Fibroblast of skin of abdomen (primary cell): Measurements from ENCODE around the gene C1orf167.
A peak's percentile ranks its signal among the peaks of the same experiment; 100 is the strongest.

Experiments used
- DNase-seq: peaks from one replicate; pipeline ENCODE4 v3.0.0-alpha.2; 2013

C1orf167 gene

DNA sequence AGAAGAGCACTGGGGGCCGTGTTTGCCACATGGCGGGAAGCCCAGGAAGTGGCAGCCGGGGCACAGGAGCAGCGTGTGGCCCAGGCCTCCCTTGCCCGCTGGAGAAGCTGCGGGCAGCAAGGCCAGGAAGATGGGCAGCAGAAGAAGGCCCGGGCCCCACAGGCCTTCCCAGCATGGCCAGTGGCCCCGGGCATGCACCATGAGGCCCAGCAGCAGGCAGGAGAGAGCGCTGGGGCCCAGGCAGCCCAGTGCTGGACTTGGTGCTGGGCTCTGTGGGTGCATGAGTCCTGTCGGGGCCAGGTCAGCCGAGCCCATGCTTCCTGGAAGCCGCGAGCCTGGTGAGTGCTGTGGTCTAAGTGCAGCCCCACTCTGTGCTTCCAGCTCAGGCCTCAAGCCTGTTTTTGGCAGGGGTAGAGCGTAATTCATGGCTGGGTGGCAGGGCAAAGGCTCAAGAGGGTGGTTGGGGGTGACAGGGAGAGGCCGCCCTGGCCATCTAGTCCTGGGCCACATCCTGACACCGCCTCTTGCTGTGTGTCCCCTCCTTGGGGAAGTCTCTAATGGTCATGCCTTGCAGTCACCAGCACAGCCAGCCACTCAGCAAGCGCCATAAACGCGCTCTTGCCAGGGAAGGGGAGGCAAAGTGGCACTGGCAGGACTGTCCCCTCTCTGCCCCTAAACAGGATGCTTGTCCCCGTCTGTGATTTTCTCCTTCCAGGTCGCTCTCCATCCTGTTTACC is 22.4 kb downstream of the C1orf167 start:
- no peak for DNase-seq

DNA sequence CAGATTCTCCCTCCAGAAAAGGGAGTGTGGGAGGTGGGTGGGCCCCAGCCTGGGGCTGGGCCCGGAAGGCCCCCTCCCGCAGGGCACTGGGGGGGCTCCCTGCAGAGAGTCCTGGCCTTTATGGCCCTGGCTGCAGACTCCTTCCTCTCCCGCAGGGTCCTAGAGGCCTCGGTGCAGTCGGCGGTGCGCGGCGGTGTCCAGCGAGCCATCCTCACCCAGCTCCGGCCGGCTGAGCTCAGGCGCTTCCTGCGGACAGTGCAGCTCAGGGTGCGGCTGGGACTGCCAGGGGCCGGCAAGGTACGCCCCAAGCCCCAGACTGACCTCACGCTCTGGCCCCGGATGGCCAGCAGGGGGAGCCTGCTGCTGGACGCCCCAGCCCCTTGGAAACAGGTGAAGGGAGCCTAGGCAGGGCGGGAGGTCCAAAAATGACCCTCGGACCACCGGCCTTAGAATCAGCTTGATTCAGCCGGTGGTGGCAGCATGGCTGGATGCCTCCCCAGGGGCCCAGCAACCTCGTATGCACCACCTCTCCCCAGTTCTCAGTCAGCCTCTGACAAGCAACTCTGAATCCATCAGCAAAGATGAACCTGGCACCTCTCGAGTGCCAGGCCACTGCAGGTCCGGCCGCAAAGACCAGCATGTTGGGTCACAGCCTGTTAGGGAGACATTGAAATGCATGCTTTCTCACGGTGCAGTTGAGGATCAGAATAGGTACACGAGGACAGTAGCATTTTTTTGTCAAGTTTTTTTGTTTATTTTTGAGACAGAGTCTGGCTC is 23.2 kb downstream of the C1orf167 start:
- DNase-seq, result no peak

DNA sequence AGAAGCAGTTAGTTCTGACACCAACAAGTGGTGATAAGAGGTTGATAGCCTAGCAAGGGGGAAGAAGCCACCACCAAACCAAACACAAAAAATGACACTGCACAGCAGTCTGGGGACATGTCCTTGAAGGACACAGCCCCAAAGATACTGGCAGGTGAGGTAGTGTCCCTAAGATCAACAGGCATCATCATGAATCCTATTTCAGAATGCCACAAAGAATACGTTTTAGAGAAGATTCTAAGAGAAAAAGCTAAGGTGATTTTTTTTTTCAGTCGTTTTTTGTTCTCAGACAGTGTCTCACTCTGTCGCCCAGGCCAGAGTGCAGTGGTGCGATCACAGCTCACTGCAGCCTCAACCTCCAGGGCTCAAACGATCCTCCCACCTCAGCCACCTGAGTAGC is 24.2 kb downstream of the C1orf167 start:
- DNase-seq, result no peak

DNA sequence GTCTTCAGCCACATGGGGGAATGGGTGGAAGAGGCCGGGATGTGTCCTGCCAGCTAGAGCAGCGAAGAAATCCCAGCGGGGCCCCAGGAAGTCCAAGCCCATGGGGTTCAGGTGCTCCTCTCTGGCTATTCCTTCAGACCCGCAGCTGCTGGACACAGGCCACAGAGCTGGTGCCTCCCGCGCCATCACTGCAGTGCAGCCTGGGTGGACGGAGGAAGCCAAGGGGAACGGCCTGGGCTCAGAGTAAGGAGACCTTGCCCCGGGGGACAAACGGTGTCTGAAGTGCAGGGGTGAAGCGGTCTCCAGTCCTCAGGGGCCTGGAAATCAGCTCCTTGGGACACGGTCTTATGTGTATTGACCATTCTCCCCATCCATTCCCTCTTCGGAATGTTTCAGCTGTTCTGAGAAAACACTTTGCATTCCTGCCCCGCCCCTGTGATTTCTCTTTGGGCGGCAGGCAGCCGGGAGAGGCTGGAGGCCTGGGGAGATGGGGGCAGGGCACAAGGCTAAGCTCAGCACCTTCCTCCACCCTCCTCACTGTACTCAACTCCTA is 25.3 kb downstream of the C1orf167 start:
- DNase-seq, result peak; percentile 47

DNA sequence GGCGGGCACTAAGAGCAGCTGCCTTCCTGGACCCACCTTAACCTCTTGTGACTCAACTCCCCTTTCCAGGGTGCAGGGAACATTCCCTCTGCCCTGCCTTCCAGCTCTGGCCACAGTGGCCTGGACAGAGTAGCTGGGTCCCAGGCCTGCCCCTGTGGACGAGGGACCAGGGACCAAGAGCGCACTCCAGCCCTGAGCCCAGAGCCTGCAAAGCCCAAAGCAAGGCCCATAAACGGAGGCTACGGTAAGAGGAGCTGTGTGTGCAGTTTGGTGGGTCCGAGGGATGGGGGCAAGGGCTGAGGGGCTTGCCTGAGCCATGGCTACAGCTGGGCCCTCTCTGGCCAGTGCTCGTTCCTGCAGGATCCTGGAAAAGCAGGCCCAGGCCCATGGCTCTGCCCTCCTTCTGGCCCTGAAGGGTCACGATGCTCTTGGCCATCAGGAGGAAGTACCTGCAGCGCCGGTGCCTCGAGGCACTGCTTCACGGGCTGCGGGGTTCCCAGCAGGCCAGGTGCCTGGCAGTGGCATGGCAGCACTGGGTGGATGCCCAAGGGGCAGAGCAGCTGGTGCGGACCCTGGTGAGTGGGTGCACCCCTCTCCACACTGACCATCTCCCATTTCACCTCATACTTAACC is 25.9 kb downstream of the C1orf167 start:
- no peak for DNase-seq

DNA sequence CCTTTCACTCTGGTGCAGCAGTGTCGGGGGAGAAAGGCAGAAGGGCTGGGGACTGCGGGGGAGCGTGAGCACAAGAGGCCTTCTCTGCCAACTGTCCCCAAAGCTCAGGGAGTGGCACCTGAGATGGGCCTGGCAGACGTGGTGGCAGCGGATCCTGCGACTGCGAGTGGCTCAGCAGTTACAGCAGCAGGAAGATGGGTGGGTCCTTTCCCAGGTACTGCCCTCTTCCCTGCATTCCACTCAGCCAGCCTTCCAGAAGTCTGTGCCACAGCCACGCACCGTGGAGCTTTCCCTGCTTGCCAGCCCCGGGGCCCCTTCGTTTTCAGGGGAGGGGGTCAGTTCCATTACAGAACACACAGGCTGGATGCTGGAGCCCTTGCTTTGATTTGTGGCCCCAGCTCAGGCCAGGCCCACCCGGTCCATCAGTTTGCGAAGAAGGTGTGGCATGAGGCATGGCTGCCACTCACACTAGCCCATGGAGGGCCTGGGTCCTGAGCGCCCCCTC is 26.6 kb downstream of the C1orf167 start:
- DNase-seq, result no peak

DNA sequence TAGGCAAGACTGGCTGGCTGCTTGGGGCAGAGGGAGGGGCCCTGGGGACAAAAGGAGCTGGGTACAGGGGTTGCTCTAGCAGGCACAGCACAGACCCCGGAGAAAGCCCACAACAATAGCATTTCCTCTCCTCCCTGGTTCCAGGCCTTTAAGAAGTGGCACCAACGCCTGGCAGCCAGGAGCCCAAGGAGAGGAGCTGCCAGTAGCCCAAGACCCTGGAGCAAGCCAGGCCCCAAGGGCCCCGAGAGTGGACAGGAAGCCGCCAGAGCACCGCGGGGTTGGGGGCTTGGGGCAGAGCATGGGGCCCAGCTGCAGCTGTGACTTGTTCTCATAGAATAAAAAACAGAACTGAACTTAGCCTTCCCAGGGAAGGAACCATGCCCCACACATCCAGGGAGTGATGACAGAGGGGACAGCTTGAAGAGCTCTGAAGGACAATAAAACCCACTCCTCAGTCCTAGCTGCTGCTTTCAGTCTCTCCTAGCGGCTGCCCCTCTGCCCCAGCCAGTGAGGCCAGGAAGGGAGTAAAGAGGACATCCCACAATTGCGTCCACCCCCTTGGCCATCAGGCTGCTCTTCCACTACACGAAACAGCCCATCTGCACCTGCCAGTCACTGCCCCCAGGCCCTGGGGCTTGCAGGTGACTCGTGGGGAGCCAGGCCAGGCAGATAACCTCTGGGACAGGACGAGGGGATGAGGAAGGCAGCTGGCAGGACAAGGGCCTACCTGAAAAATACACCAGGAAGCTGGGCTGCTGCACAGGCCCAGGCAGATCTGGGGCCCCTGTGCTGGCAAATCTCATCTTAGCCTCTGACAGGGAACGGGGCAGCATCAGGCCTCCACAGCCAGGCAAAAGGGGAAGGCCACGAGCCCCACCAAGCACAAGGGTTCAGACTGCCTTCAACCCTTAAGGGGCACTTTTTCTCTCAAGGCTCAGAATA is 27.4 kb downstream of the C1orf167 start:
- DNase-seq, result no peak

DNA sequence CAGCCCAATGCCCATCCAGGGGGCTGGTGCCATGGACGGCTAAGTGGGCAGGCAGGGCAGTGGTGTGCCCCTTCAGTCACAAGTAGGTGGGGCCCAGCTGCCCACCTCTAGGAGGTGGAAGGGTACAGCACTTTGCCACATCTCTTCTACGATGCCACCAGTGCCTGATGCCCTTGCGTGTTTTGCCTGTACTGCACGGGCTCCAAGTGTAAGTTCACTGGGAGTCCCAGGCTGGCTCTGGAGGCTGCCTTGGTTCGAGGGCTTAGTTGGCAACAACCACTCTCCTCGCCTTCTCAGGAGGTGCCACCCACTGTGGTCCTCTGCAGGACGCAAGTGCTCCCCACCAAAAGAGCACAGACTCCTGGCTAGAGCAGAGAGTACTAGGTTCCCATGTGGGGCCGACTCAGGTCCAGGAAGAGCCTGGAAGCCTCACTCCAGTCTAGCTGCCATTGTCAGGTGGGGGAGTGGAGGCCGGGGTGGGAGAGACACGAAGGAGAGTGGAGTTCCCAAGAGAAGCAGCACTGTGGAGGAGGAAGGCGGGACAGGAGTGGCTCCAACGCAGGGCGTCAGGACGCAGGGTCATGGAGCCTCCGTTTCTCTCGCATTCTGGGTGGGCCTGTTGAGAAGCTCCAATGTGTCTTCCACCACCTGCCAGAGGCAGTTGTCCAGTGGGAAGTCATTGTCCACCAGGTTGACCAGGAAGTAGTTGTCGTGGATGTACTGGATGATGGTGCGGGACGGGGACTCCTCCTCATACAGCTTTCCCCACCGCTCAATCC is 28.3 kb downstream of the C1orf167 start:
- DNase-seq, result no peak

DNA sequence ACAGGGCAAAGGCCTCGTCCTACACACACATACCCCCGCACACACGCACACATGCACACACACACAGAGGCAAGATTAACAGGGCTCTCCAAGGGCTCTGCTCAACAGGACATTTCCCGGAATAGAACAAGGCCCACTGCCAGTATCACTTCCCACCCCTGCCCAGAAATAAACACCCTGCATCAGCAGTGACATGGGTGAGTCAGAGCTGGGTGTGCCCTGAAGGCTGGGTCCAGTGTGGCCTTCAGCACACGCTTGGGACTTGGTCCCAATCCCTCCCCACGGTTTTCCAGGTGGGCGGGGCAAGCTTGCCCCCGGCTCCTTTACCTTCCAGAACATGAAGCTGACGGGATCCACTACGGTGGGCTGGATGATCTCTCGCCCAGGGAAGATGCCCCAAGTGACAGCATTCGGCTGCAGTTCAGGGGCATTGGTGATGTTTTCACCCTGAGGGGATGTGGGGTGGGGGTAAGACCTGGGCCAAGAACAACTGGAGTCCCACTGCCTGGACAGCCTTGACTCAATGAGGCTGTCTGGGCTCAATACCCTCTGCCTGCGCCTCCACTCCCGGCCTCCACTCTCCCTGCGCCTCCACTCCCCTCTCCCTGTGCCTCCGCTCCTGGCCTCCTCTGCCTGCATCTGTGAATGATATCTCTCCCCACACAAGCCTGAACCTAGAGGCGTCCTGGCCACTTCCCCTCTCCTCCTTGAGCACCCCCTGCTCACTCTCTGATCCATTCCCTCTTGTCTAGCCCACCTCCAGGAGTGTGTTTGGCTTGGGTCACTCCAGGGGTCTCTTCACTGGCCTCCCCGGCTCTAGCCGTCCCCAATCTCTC is 29.1 kb downstream of the C1orf167 start:
- peak; percentile 40 for DNase-seq

DNA sequence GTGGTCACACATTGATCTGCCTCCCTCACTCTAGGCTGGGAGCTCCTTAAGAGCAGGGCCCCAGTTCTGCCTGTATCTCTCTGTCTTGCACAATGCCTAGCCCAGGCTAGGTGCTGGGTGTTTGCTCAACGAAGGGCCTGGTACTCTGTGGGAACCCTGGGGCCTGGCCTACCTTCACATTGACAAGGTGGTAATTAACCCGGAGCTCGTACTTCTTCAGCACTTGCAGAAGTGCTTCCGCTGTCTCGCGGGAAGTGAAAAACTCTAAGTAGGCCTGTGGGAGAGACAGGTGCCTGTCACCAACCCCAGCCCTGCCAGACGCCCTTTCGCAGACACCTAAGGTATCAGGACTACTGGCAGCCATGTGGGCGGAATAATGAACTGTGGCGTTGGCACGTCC is 30.1 kb downstream of the C1orf167 start:
- no peak for DNase-seq

DNA sequence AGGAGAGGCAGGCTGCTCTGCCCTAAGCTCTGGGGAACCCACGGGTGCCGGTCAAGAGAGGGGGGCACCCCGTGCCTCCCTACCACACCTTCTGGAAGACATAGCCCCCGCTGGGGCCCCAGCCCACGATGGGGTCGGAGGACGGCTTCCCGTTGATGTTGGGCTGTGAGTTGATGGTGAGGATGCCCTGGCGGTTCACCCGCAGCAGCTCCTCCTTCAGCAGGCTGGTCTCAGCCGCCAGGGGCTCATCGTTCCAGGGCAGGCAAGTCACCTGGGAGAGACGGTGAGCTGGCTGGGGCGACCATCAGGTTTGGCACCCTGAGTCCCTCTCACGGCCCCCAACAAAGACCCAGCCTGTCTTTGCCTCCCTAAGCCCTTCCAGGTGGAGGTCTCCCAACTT is 31.8 kb downstream of the C1orf167 start:
- no peak for DNase-seq

DNA sequence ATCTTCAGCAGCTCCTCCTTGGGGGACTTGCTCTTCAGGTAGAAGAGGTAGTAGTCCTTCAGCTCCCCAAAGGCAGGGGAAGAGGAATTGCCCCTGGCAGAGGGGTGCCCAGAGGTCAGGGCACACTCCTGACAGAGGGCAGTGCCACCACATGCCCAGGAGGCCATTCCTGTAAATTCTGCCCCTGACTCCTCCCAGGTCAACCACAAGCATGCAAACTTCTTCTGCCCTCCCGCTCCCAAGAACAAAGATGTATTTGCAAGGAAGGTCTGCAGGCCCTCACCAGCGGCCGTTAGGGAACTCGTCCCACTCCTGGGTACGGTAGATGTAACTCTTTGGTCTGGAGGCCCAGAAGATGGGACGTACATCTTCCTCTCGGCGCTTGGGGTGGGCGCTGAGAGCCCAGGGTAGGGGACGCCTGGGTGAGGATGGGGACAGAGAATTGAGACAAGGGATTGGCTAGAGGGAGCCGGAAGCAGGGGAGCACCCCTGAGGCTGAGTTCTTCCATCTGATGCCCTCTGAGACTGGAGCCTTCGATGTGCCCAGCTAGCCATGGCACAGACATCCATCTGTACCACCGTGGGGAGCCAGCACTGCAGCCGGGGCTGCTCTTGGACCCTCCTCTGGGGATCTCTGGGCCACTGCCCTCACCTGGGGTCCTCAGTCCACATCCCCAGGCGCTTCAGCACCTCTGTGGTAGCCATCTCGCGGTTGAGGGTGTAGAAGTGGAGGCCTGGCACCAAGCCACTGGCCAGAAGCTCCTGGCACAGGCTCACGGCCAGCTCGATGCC is 32.6 kb downstream of the C1orf167 start:
- no peak for DNase-seq

DNA sequence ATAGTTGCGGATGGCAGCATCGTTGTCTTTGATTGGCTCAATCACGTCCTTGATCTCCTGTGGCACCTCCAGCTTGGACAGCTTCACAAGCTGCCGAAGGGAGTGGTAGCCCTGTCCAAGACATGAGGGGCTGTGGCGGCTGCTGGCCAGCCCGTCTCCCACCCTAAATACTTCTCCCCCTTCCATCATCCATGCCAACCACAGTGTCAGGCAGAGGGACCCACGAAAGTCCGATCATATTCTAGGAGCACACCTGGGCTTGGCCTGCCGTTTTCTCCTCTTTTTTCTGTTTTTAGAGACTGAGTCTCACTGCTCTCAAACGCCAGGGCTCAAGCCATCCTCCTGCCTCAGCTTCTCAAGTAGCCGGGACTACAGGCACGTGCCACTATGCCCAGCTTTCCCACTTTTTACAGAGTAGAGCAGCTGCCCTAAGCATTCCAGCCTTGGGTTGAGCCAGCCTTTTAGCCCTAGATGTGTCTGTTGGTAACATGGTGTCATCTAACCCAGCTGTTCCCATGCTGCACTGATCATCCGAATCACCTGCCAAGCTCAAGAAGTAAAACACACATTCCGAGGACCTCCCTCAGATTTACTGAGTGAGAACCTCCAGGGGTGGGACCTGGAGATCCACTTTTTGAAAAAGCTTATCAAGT is 33.4 kb downstream of the C1orf167 start:
- no peak for DNase-seq

DNA sequence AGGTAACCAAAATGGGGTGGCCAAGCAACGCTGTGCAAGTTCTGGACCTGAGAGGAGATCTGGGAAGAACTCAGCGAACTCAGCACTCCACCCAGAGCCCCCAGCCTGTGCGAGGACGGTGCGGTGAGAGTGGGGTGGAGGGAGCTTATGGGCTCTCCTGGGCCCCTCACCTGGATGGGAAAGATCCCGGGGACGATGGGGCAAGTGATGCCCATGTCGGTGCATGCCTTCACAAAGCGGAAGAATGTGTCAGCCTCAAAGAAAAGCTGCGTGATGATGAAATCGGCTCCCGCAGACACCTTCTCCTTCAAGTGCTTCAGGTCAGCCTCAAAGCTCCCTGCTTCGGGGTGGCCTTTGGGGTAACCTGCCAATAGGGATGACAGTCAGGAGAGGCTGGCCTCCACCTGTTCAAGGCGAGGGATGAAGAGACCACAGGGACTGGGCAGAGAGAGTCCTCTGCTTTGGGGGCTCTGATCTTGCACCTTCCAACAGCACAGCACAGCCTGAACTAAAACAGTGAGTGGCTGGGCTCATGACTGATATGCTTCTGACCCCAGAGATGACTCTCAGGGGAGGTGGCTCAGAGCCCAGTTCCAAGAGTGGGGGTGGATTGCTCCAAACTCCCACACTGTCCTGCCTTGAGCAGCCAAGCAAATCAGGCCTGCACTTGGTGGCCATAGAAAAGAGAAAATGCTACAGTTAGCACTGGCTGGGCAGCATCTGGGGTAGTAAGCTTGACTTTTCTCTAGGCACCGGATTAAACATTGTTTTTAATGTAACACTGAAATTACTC is 34.2 kb downstream of the C1orf167 start:
- no peak for DNase-seq

DNA sequence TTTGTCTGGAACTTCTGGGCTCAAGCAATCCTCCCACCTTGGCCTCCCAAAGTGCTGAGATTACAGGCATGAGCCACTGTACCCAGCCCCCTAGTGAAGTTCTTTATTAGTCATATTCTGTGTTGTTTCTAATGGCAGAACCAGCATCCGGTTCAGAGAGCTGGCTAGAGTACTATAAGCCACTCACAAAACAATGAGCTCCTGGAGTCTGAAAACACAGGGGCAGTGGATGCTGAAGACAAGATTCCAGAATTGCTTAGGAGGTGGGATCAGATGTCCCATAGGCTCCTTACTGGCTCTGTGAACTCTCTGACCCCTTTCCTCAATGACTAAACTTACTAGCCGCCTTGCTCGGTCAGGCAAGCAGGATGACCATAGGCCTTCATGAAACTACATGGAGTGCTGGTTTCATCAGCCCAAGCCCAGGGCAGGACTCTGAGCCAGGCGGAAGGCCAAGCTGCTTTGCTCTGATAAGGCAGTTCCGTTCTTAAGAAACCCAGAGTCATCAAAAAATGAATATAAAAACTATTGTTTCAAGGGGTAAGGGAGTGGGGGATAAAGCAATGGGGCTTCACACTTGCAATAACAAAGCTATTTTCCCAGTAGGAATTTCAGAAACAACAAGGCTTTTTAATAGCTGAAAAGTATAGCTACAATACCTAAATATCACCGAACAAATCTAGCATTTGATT is 35.7 kb downstream of the C1orf167 start:
- no peak for DNase-seq

DNA sequence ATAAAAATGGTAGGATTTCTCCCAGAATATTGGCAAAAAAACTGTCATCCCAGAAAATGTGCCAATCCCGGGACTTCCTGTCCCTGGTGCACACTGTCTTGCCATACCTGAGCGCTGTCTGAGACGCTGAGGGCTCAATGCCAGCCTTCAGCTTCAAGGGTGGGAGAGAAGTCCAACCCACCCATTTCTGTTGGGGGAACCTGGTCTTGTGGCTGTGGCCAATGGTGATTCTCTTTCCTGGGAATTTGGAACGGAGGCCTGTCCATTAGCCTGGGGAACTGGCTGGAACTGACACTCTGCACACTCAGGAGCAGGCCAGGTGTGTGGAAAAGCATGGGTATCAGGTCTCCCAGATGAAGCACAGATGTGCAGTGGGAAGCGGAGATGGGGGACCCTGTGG is 37.1 kb downstream of the C1orf167 start:
- DNase-seq, result no peak

DNA sequence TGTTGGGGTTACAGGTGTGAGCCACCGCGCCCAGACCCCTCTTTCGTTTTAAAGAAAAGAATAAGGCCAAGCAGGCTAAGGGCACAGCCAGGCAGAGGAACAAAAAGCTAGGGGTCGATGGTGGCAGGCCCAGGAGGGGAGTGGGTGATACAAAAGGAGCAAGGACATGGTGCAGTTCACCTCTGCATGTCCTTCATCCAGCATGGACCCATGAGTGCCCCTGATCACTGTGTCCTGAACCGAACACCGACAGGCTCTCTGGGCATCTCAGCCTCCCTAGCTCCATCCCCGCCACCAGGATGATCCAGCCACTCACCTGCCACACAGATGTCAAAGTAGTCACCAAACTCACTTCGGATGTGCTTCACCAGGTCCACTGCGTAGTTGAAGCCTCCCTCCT is 37.9 kb downstream of the C1orf167 start:
- no peak for DNase-seq
